Adrenal gland (tissue), 12 donors: ENCODE measurements around the gene MRPL1. TPM values are rescaled to one million over a fixed set of nuclear protein-coding genes. Genes with fewer than 3 reads are reported as not detected.

Experiments
- DNase-seq, 7 donors: peaks; one replicate each; pipeline ENCODE4 v3.0.0-alpha.2; 2019 to 2020
- H3K27ac ChIP-seq, 5 donors: fragments of 200-600 bp; sonication (generic) in 4 of 5; 1 replicate in 3 of 5; 2 replicates in 2 of 5; pipeline versions ENCODE4 v1.5.1 to v1.8.0; 2016 to 2020; ENCODE audit warnings: mild to moderate bottlenecking in 1 of 5
- H3K27me3 ChIP-seq: fragments of 200-600 bp; 2 replicates; pipeline ENCODE4 v1.8.0; 2021
- H3K36me3 ChIP-seq, 2 donors: fragments of 200-600 bp; replicated peaks in 1 of 2; 1 replicate in 1 of 2; 2 replicates in 1 of 2; pipeline versions ENCODE4 v1.5.1 to v1.8.0; 2018 to 2022
- H3K4me1 ChIP-seq, 2 donors: fragments of 200-600 bp; replicated peaks in 1 of 2; 1 replicate in 1 of 2; 2 replicates in 1 of 2; pipeline versions ENCODE4 v1.5.1 to v1.8.0; 2018 to 2021
- H3K4me3 ChIP-seq, 4 donors: fragments of 200-600 bp; sonication (generic) in 3 of 4; one replicate each; pipeline ENCODE4 v1.5.1; 2016 to 2018
- H3K9me3 ChIP-seq, 3 donors: fragments of 200-600 bp; sonication (generic) in 1 of 3; replicated peaks in 1 of 3; 1 replicate in 2 of 3; 2 replicates in 1 of 3; pipeline versions ENCODE4 v1.5.1 to v1.8.0; 2016 to 2021
- CTCF ChIP-seq, 6 experiments: fragments of 450-650 bp in 4 of 6; fragments of 200-600 bp in 2 of 6; sonication (generic) in 1 of 6; IDR thresholded peaks; 1 replicate in 5 of 6; 2 replicates in 1 of 6; pipeline versions ENCODE4 v1.5.1 to v1.8.0; 2016 to 2021; ENCODE audit warnings: antibody characterized with exemption in 6 of 6, mild to moderate bottlenecking in 2 of 6, moderate library complexity in 1 of 6
- POLR2A ChIP-seq, 2 donors: fragments of 450-650 bp; IDR thresholded peaks; one replicate each; pipeline ENCODE4 v1.6.1; 2017; ENCODE audit warnings: antibody characterized with exemption in 2 of 2, mild to moderate bottlenecking in 2 of 2, moderate library complexity in 1 of 2
- WGBS, 4 donors: extraction: QIAGEN DNeasy Blood & Tissue Kit in 2 of 4; methylation state at CpG; one replicate each; pipeline versions ENCODE4 v1.1.5 to v1.1.7; 2013 to 2017; 5-methylcytosine and 5-hydroxymethylcytosine counted together
- intact Hi-C, 2 donors: fragments of 100-400 bp; cut with DNase I; formaldehyde crosslinking; loops; one replicate each; pipeline versions ENCODE4 v1.14.1 to v1.15.0; 2022 to 2023
- polyA plus RNA-seq, 3 donors: library from polyadenylated mRNA; stranded (reverse); fragments of 200-250 nt in 2 of 3; fragments of 350-450 nt in 1 of 3; fragmentation: Illumina TruSeq in 1 of 3; extraction: RNeasy Lipid Tissue Mini Kit (QIAGEN cat#74804) in 1 of 3; gene quantifications; one replicate each; pipeline ENCODE4 v1.2.3, GENCODE V29; 2013 to 2014
- total RNA-seq, 9 donors: library from RNA; depleted of rRNA in 4 of 9; stranded (reverse); fragments of >200 nt in 4 of 9; fragments of 120-200 nt in 1 of 9; fragmentation: NEBNext Ultra II Directional in 1 of 9; extraction: Animal tissue kit (Norgen Biotek cat#: 25700) in 1 of 9; gene quantifications; one replicate each; pipeline versions ENCODE4 v1.1.0 to v1.2.4, GENCODE V29; 2013 to 2023
- donor health status: healthy with polysubstance abuse.
- donor health status: Bipolar disorder and iron deficiency.
- donor health status: DM: yes; HTN: yes; CAD: no.
- donor health status: DM: no; HTN: no; CAD: no.
- donor health status: DM: no; HTN: no; CAD: no.
- donor health status: DM: yes; HTN: yes; CAD: no.

MRPL1 gene
- total and polyA plus RNA-seq, 12 donors: 14.3 to 65.3 (median 30.2) TPM

DNA sequence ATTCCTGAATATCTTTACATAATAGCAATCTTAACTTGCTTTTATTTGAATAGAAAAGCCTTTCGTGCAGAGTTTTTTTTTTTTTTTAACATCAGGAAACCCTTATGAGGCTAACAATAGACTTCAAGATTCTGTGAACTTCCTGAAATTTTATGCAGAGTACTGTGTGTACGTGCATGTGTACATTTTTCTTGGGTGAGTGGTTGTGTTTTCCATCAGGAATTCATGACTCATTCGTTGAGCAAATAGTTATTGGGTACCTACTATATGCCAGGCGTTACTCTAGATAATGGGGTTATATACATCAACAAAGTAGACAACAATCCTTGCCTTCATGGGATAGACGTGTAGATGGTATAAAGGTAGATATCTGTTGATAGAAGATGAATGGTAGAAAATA lies 59.1 kb downstream of the MRPL1 start:
- WGBS, 4 donors: 69 to 81% (median 75%) methylated on average over 5 of the region's 5 CpGs
- H3K4me3 ChIP-seq: no peak overlapping the region
- H3K9me3 ChIP-seq: peaks cover 0 to 7% (median 0%) of the 10 kb centered on the region in 3 donors
- TF ChIP-seq CTCF (IDR thresholded peaks at IDR 0.05) (no peak), POLR2A (IDR thresholded peaks at IDR 0.05) (no peak)
- H3K4me1 ChIP-seq: no peaks in the 10 kb centered on the region
- no peak for DNase-seq
- intact Hi-C loops: no loop called here
- no peak overlapping the region for H3K27ac ChIP-seq
- no peaks in the 10 kb centered on the region for H3K36me3 ChIP-seq
- no peaks in the 10 kb centered on the region for H3K27me3 ChIP-seq

DNA sequence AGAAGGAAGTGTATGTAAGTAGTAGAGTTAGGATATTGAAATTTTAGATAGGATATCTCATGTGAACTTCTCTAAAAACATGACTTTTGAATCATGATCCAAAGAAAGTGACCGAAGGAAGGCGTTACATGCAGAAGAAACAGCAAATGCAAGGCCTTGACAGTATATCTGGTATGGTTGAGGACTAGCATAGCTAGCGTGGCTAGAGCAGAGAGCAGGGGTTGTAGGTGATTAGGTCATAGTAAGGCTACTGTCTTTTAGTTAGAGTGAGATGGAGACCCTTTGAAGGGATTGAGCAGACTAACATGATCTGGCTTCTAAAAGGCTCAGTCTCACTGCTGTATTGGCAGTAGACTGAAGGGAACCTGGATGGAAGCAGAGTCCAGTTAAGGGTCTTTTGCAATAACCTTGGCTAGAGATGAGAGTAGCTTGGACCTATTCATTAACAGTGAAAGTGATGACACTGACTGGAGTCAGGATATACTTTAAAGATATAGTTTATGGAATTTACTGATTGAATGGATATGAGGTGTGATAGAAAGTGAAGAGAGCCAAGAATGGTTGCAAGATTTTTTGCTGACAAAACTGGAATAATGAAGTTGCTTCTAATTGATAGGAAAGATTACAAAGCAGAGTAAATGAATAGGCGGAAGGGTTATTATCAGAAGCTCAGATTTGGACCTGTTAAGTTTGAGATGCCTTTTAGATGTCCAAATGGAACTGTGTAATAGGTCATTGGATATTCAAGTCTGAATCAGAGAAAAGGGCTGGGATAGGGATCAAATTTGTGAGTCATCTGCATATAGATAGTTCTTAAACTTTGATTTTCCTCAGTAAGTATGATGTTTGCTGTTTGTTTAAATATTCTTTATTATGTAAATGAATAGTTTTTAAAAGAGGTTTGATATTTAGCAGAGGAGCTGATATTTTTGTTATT lies 59.8 kb downstream of the MRPL1 start:
- Histone ChIP-seq H3K27ac (no peak overlapping the region), H3K4me1 (no peaks in the 10 kb centered on the region), H3K36me3 (no peaks in the 10 kb centered on the region), H3K9me3 (peaks cover 0 to 7% (median 0%) of the 10 kb centered on the region in 3 donors), H3K4me3 (no peak overlapping the region), H3K27me3 (no peaks in the 10 kb centered on the region)
- no peak for DNase-seq
- TF ChIP-seq POLR2A (IDR thresholded peaks at IDR 0.05) (no peak), CTCF (IDR thresholded peaks at IDR 0.05) (no peak)
- intact Hi-C loops: no loop called here
- WGBS, 4 donors: 96 to 99% (median 97%) methylated on average over 4 of the region's 4 CpGs

DNA sequence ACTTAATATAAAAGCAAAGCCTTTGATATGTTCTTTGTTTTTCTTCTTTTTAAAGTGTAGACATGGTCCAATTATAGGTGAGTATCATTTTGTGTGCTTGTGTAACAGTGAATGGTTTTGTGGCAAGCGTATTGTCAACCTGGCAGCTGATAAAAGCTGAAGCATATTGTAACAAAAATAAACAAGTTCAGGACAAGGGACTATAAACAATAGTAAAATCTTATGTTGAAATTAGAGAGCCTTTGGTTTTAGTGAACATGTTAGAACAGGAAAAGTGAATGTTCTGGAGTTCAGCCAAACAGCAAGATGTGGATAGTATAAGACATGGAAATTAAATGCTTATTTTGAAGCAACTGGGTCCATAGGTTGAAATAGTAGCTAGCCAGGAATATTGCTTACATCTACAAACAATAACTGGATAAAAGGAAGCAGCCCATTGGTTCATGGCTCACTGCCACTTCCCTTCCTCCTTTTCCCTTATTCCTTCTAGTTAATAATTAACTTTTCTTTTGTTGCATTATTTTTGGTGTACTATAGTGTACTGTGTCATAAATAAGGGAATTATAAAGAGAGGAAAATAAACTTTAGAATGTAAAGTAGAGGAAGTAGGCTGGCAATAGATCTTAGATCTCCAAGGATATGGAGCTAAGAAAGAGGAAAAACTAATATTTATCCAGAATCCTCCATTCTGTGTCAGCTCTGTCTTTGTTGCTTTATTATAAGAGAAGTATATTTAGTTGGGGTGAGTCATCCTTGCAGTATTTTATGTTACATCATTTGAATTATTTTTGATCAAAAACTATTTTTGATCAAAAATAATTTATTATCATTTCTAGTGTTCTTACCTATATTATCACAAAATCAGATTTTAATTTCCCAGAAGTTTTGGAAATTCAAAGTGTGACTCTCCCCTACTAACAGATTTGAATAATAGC lies 65.6 kb downstream of the MRPL1 start:
- peaks cover 0 to 7% (median 0%) of the 10 kb centered on the region in 3 donors for H3K9me3 ChIP-seq
- no peak for DNase-seq
- WGBS, 4 donors: 71 to 86% (median 78%) methylated on average over 1 of the region's 1 CpG
- H3K36me3 ChIP-seq: no peaks in the 10 kb centered on the region
- no peak overlapping the region for H3K4me3 ChIP-seq
- no peaks in the 10 kb centered on the region for H3K4me1 ChIP-seq
- TF ChIP-seq CTCF (IDR thresholded peaks at IDR 0.05) (no peak), POLR2A (IDR thresholded peaks at IDR 0.05) (no peak)
- intact Hi-C loops: no loop called here
- H3K27ac ChIP-seq: no peak overlapping the region
- H3K27me3 ChIP-seq: no peaks in the 10 kb centered on the region

- H3K4me3 ChIP-seq: no peak overlapping the region
- no peak for TF ChIP-seq CTCF (IDR thresholded peaks at IDR 0.05)
- TF ChIP-seq POLR2A (IDR thresholded peaks at IDR 0.05): no peak
- WGBS, 4 donors: 97 to 100% (median 97%) methylated on average over 7 of the region's 7 CpGs
- H3K27ac ChIP-seq: no peak overlapping the region
- no peaks in the 10 kb centered on the region for H3K36me3 ChIP-seq
- no peaks in the 10 kb centered on the region for H3K4me1 ChIP-seq
- no peaks in the 10 kb centered on the region for H3K27me3 ChIP-seq
- peaks cover 0 to 7% (median 0%) of the 10 kb centered on the region in 3 donors for H3K9me3 ChIP-seq
- intact Hi-C loops: no loop called here
- no peak for DNase-seq
Measured at GRCh38 chr4:77930154-77930639, 67.6 kb downstream of the MRPL1 start.
